ENCODE data around the gene WNT2B.

The WNT2B gene

GRCh38 chr1:112558634-112559033 lies 49.9 kb downstream of the WNT2B start:
- Histone ChIP-seq H3K4ac (ENCODE audit: low read depth, low read length) (no peak overlapping the region), H4K5ac (ENCODE audit: low read length) (no peak overlapping the region), H2BK120ac (ENCODE audit: low read depth, low read length) (no peak overlapping the region), H3K23ac (ENCODE audit: low read length) (no peak overlapping the region), H3K36me3 (ENCODE audit: control insufficient read depth, insufficient read depth, low read length) (no peaks in the 10 kb centered on the region), H3K4me2 (ENCODE audit: low read length) (no peak overlapping the region), H3K56ac (ENCODE audit: low read length) (no peak overlapping the region), H2BK5ac (ENCODE audit: low read length) (no peak overlapping the region), H3K79me1 (ENCODE audit: low read length) (no peaks in the 10 kb centered on the region), H3K27ac (ENCODE audit: low read depth, low read length) (no peak overlapping the region), H3K4me1 (ENCODE audit: control insufficient read depth, low read depth, low read length) (no peaks in the 10 kb centered on the region), H3K4me3 (ENCODE audit: low read length) (no peak overlapping the region), H3K79me2 (ENCODE audit: control insufficient read depth, insufficient read depth, low read length) (no peaks in the 10 kb centered on the region), H2AK5ac (ENCODE audit: low read length) (no peak overlapping the region), H3K9ac (ENCODE audit: low read length) (no peak overlapping the region), H3K18ac (ENCODE audit: low read length) (no peak overlapping the region), H4K8ac (ENCODE audit: low read depth, low read length) (no peak overlapping the region), H2BK15ac (replicated peaks; ENCODE audit: low read depth) (no peak overlapping the region), H3K27me3 (ENCODE audit: insufficient read depth, low read length, poor library complexity) (no peaks in the 10 kb centered on the region)
- no peak for DNase-seq
- no CpG with 5 or more reads among the region's 3 CpGs for WGBS (ENCODE audit: extremely low coverage, insufficient coverage, low lambda C conversion rate)

GRCh38 chr1:112563341-112563740 lies 54.6 kb downstream of the WNT2B start:
- H4K8ac ChIP-seq (ENCODE audit: low read depth, low read length): no peak overlapping the region
- H3K23ac ChIP-seq (ENCODE audit: low read length): no peak overlapping the region
- no peaks in the 10 kb centered on the region for H3K79me2 ChIP-seq (ENCODE audit: control insufficient read depth, insufficient read depth, low read length)
- no peak overlapping the region for H3K56ac ChIP-seq (ENCODE audit: low read length)
- no peak overlapping the region for H3K4me3 ChIP-seq (ENCODE audit: low read length)
- H2AK5ac ChIP-seq (ENCODE audit: low read length): no peak overlapping the region
- no peak for DNase-seq
- no peaks in the 10 kb centered on the region for H3K4me1 ChIP-seq (ENCODE audit: control insufficient read depth, low read depth, low read length)
- H3K36me3 ChIP-seq (ENCODE audit: control insufficient read depth, insufficient read depth, low read length): no peaks in the 10 kb centered on the region
- no peaks in the 10 kb centered on the region for H3K79me1 ChIP-seq (ENCODE audit: low read length)
- no peaks in the 10 kb centered on the region for H3K27me3 ChIP-seq (ENCODE audit: insufficient read depth, low read length, poor library complexity)
- no peak overlapping the region for H2BK120ac ChIP-seq (ENCODE audit: low read depth, low read length)
- H3K18ac ChIP-seq (ENCODE audit: low read length): no peak overlapping the region
- no peak overlapping the region for H3K4ac ChIP-seq (ENCODE audit: low read depth, low read length)
- no peak overlapping the region for H3K9ac ChIP-seq (ENCODE audit: low read length)
- no peak overlapping the region for H3K4me2 ChIP-seq (ENCODE audit: low read length)
- H2BK15ac ChIP-seq (replicated peaks; ENCODE audit: low read depth): no peak overlapping the region
- H3K27ac ChIP-seq (ENCODE audit: low read depth, low read length): no peak overlapping the region
- H2BK5ac ChIP-seq (ENCODE audit: low read length): no peak overlapping the region
- H4K5ac ChIP-seq (ENCODE audit: low read length): no peak overlapping the region

GRCh38 chr1:112564081-112564480 lies 55.3 kb downstream of the WNT2B start:
- H3K27me3 ChIP-seq (ENCODE audit: insufficient read depth, low read length, poor library complexity): no peaks in the 10 kb centered on the region
- H3K79me2 ChIP-seq (ENCODE audit: control insufficient read depth, insufficient read depth, low read length): no peaks in the 10 kb centered on the region
- H2BK120ac ChIP-seq (ENCODE audit: low read depth, low read length): no peak overlapping the region
- H3K4ac ChIP-seq (ENCODE audit: low read depth, low read length): no peak overlapping the region
- H2AK5ac ChIP-seq (ENCODE audit: low read length): no peak overlapping the region
- no peak overlapping the region for H2BK15ac ChIP-seq (replicated peaks; ENCODE audit: low read depth)
- no peak overlapping the region for H3K27ac ChIP-seq (ENCODE audit: low read depth, low read length)
- no peak overlapping the region for H4K5ac ChIP-seq (ENCODE audit: low read length)
- no peak overlapping the region for H3K56ac ChIP-seq (ENCODE audit: low read length)
- no peak overlapping the region for H4K8ac ChIP-seq (ENCODE audit: low read depth, low read length)
- no peaks in the 10 kb centered on the region for H3K4me1 ChIP-seq (ENCODE audit: control insufficient read depth, low read depth, low read length)
- no peak overlapping the region for H2BK5ac ChIP-seq (ENCODE audit: low read length)
- no peaks in the 10 kb centered on the region for H3K36me3 ChIP-seq (ENCODE audit: control insufficient read depth, insufficient read depth, low read length)
- no peak overlapping the region for H3K18ac ChIP-seq (ENCODE audit: low read length)
- no peak overlapping the region for H3K4me2 ChIP-seq (ENCODE audit: low read length)
- no CpG with 5 or more reads among the region's 1 CpG for WGBS (ENCODE audit: extremely low coverage, insufficient coverage, low lambda C conversion rate)
- no peak overlapping the region for H3K23ac ChIP-seq (ENCODE audit: low read length)
- no peak overlapping the region for H3K4me3 ChIP-seq (ENCODE audit: low read length)
- DNase-seq: no peak
- H3K9ac ChIP-seq (ENCODE audit: low read length): no peak overlapping the region
- no peaks in the 10 kb centered on the region for H3K79me1 ChIP-seq (ENCODE audit: low read length)

GRCh38 chr1:112565800-112566199 lies 57.0 kb downstream of the WNT2B start:
- H3K56ac ChIP-seq (ENCODE audit: low read length): no peak overlapping the region
- H3K4me3 ChIP-seq (ENCODE audit: low read length): no peak overlapping the region
- no peak overlapping the region for H2BK15ac ChIP-seq (replicated peaks; ENCODE audit: low read depth)
- H3K18ac ChIP-seq (ENCODE audit: low read length): no peak overlapping the region
- no peaks in the 10 kb centered on the region for H3K27me3 ChIP-seq (ENCODE audit: insufficient read depth, low read length, poor library complexity)
- H2BK120ac ChIP-seq (ENCODE audit: low read depth, low read length): no peak overlapping the region
- H4K5ac ChIP-seq (ENCODE audit: low read length): no peak overlapping the region
- no peak overlapping the region for H3K4me2 ChIP-seq (ENCODE audit: low read length)
- no peak overlapping the region for H3K23ac ChIP-seq (ENCODE audit: low read length)
- no peaks in the 10 kb centered on the region for H3K79me2 ChIP-seq (ENCODE audit: control insufficient read depth, insufficient read depth, low read length)
- H4K8ac ChIP-seq (ENCODE audit: low read depth, low read length): no peak overlapping the region
- no peaks in the 10 kb centered on the region for H3K79me1 ChIP-seq (ENCODE audit: low read length)
- H3K27ac ChIP-seq (ENCODE audit: low read depth, low read length): no peak overlapping the region
- H2BK5ac ChIP-seq (ENCODE audit: low read length): no peak overlapping the region
- H3K9ac ChIP-seq (ENCODE audit: low read length): no peak overlapping the region
- no CpG with 5 or more reads among the region's 1 CpG for WGBS (ENCODE audit: extremely low coverage, insufficient coverage, low lambda C conversion rate)
- no peak for DNase-seq
- H3K4ac ChIP-seq (ENCODE audit: low read depth, low read length): no peak overlapping the region
- no peak overlapping the region for H2AK5ac ChIP-seq (ENCODE audit: low read length)
- no peaks in the 10 kb centered on the region for H3K36me3 ChIP-seq (ENCODE audit: control insufficient read depth, insufficient read depth, low read length)
- no peaks in the 10 kb centered on the region for H3K4me1 ChIP-seq (ENCODE audit: control insufficient read depth, low read depth, low read length)

- Histone ChIP-seq H3K4ac (ENCODE audit: low read depth, low read length) (no peak overlapping the region), H3K79me1 (ENCODE audit: low read length) (no peaks in the 10 kb centered on the region), H3K4me1 (ENCODE audit: control insufficient read depth, low read depth, low read length) (no peaks in the 10 kb centered on the region), H4K5ac (ENCODE audit: low read length) (no peak overlapping the region), H2AK5ac (ENCODE audit: low read length) (no peak overlapping the region), H3K27ac (ENCODE audit: low read depth, low read length) (no peak overlapping the region), H3K27me3 (ENCODE audit: insufficient read depth, low read length, poor library complexity) (no peaks in the 10 kb centered on the region), H3K56ac (ENCODE audit: low read length) (no peak overlapping the region), H3K79me2 (ENCODE audit: control insufficient read depth, insufficient read depth, low read length) (no peaks in the 10 kb centered on the region), H3K4me3 (ENCODE audit: low read length) (no peak overlapping the region), H2BK120ac (ENCODE audit: low read depth, low read length) (no peak overlapping the region), H2BK5ac (ENCODE audit: low read length) (no peak overlapping the region), H3K4me2 (ENCODE audit: low read length) (no peak overlapping the region), H2BK15ac (replicated peaks; ENCODE audit: low read depth) (no peak overlapping the region), H3K9ac (ENCODE audit: low read length) (no peak overlapping the region), H3K23ac (ENCODE audit: low read length) (no peak overlapping the region), H3K18ac (ENCODE audit: low read length) (no peak overlapping the region), H4K8ac (ENCODE audit: low read depth, low read length) (no peak overlapping the region), H3K36me3 (ENCODE audit: control insufficient read depth, insufficient read depth, low read length) (no peaks in the 10 kb centered on the region)
- DNase-seq: no peak
- WGBS (ENCODE audit: extremely low coverage, insufficient coverage, low lambda C conversion rate): no CpG with 5 or more reads among the region's 8 CpGs
Measured at GRCh38 chr1:112575154-112575804, 66.5 kb downstream of the WNT2B start.

- H2AK5ac ChIP-seq (ENCODE audit: low read length): no peak overlapping the region
- H3K18ac ChIP-seq (ENCODE audit: low read length): no peak overlapping the region
- no peak overlapping the region for H3K27ac ChIP-seq (ENCODE audit: low read depth, low read length)
- no peak overlapping the region for H2BK120ac ChIP-seq (ENCODE audit: low read depth, low read length)
- no peak overlapping the region for H3K4me2 ChIP-seq (ENCODE audit: low read length)
- H3K4me1 ChIP-seq (ENCODE audit: control insufficient read depth, low read depth, low read length): no peaks in the 10 kb centered on the region
- no peak for DNase-seq
- H3K56ac ChIP-seq (ENCODE audit: low read length): no peak overlapping the region
- no peak overlapping the region for H2BK5ac ChIP-seq (ENCODE audit: low read length)
- H4K5ac ChIP-seq (ENCODE audit: low read length): no peak overlapping the region
- no peaks in the 10 kb centered on the region for H3K27me3 ChIP-seq (ENCODE audit: insufficient read depth, low read length, poor library complexity)
- WGBS (ENCODE audit: extremely low coverage, insufficient coverage, low lambda C conversion rate): no CpG with 5 or more reads among the region's 3 CpGs
- H4K8ac ChIP-seq (ENCODE audit: low read depth, low read length): no peak overlapping the region
- no peak overlapping the region for H3K4ac ChIP-seq (ENCODE audit: low read depth, low read length)
- H3K9ac ChIP-seq (ENCODE audit: low read length): no peak overlapping the region
- no peak overlapping the region for H2BK15ac ChIP-seq (replicated peaks; ENCODE audit: low read depth)
- H3K23ac ChIP-seq (ENCODE audit: low read length): no peak overlapping the region
- no peaks in the 10 kb centered on the region for H3K79me1 ChIP-seq (ENCODE audit: low read length)
- no peaks in the 10 kb centered on the region for H3K79me2 ChIP-seq (ENCODE audit: control insufficient read depth, insufficient read depth, low read length)
- H3K36me3 ChIP-seq (ENCODE audit: control insufficient read depth, insufficient read depth, low read length): no peaks in the 10 kb centered on the region
- H3K4me3 ChIP-seq (ENCODE audit: low read length): no peak overlapping the region
Measured at GRCh38 chr1:112576240-112576639, 67.5 kb downstream of the WNT2B start.

All from mesendoderm (in vitro differentiated cells).